NCI-H146 treated with DMSO at 0.1 percent for 48 hours (cell line): ENCODE measurements around the gene ZNF622.

ENCODE experiments used
- DNase-seq: peaks from one replicate; lab custom pipeline; 2025; ENCODE audit not compliant: unreplicated experiment; lab: John Stamatoyannopoulos, UW

ZNF622 gene

GRCh38 chr5:16465544-16466432 lies at the start of gene ZNF622:
TSS of gene ZNF622 (minus strand) at chr5:16465800. CDS start at chr5:16465665, 135 bp downstream.
- DNase-seq, result peak; percentile 82

GRCh38 chr5:16510098-16510497 lies 44.5 kb upstream of the ZNF622 start:
- DNase-seq, result no peak

GRCh38 chr5:16508730-16509531 lies 43.3 kb upstream of the ZNF622 start:
- peak; percentile 91 for DNase-seq

- no peak for DNase-seq
Observed at GRCh38 chr5:16507716-16508115, 42.1 kb upstream of the ZNF622 start.

- DNase-seq, result no peak
Observed at GRCh38 chr5:16505904-16506303, 40.3 kb upstream of the ZNF622 start.

GRCh38 chr5:16505140-16505891 lies 39.7 kb upstream of the ZNF622 start:
- no peak for DNase-seq

- no peak for DNase-seq
Observed at GRCh38 chr5:16504571-16504970, 39.0 kb upstream of the ZNF622 start.

- DNase-seq, result peak; percentile 30
Observed at GRCh38 chr5:16502866-16503265, 37.3 kb upstream of the ZNF622 start.

- no peak for DNase-seq
Observed at GRCh38 chr5:16500024-16500423, 34.4 kb upstream of the ZNF622 start.

- no peak for DNase-seq
Observed at GRCh38 chr5:16497546-16497945, 31.9 kb upstream of the ZNF622 start.

GRCh38 chr5:16493261-16493660 lies 27.7 kb upstream of the ZNF622 start:
- no peak for DNase-seq

- peak; percentile 10 for DNase-seq
Observed at GRCh38 chr5:16492398-16493140, 27.0 kb upstream of the ZNF622 start.

GRCh38 chr5:16490911-16491310 lies 25.3 kb upstream of the ZNF622 start:
- DNase-seq, result no peak

GRCh38 chr5:16489322-16489791 lies 23.8 kb upstream of the ZNF622 start:
- DNase-seq, result peak; percentile 38

- no peak for DNase-seq
Observed at GRCh38 chr5:16487456-16487855, 21.9 kb upstream of the ZNF622 start.

- no peak for DNase-seq
Observed at GRCh38 chr5:16486711-16487111, 21.1 kb upstream of the ZNF622 start.

- DNase-seq, result no peak
Observed at GRCh38 chr5:16485656-16486055, 20.1 kb upstream of the ZNF622 start.

GRCh38 chr5:16484081-16484480 lies 18.5 kb upstream of the ZNF622 start:
- DNase-seq, result no peak

GRCh38 chr5:16483361-16483760 lies 17.8 kb upstream of the ZNF622 start:
- peak; percentile 87 for DNase-seq

- no peak for DNase-seq
Observed at GRCh38 chr5:16482891-16483290, 17.3 kb upstream of the ZNF622 start.
